GM18951 (cell line): Measurements from ENCODE around the gene PDK4.

Experiments used
- POLR2A ChIP-seq: IDR thresholded peaks from 4 replicates; pipeline ENCODE4 v1.6.1; 2011; ENCODE audit warnings: mild to moderate bottlenecking; ENCODE audit not compliant: insufficient read length, insufficient read depth; ENCODE audit errors: extremely low read depth
- in situ Hi-C: fragments of 300-500 bp; cut with MboI; formaldehyde crosslinking; loops from one replicate; pipeline ENCODE4 v1.12.0; 2022; ENCODE audit warnings: low sequenced_read_pairs, mixed read lengths, inconsistent platforms; ENCODE audit not compliant: unreplicated experiment

The PDK4 gene

GRCh38 chr7:95545673-95546072 is 50.6 kb downstream of the PDK4 start:
- in situ Hi-C loops: no loop called here
- no peak for TF ChIP-seq POLR2A

- in situ Hi-C loops: no loop called here
- TF ChIP-seq POLR2A: no peak
These were observed 51.2 kb downstream of the PDK4 start for GRCh38 chr7:95545007-95545615.

- in situ Hi-C loops: no loop called here
- no peak for TF ChIP-seq POLR2A
These were observed 52.1 kb downstream of the PDK4 start for GRCh38 chr7:95544171-95544570.

GRCh38 chr7:95543312-95543711 is 53.0 kb downstream of the PDK4 start:
- in situ Hi-C loops: no loop called here
- TF ChIP-seq POLR2A: no peak

GRCh38 chr7:95540366-95540765 is 56.0 kb downstream of the PDK4 start:
- in situ Hi-C loops: no loop called here
- TF ChIP-seq POLR2A: no peak

- in situ Hi-C loops: no loop called here
- TF ChIP-seq POLR2A: no peak
These were observed 56.9 kb downstream of the PDK4 start for GRCh38 chr7:95539426-95539825.

- no peak for TF ChIP-seq POLR2A
- in situ Hi-C loops: no loop called here
These were observed 58.8 kb downstream of the PDK4 start for GRCh38 chr7:95537468-95537867.

- TF ChIP-seq POLR2A: no peak
- in situ Hi-C loops: no loop called here
These were observed 59.5 kb downstream of the PDK4 start for GRCh38 chr7:95536656-95537311.

GRCh38 chr7:95535662-95536061 is 60.7 kb downstream of the PDK4 start:
- in situ Hi-C loops: no loop called here
- TF ChIP-seq POLR2A: no peak

GRCh38 chr7:95534796-95535195 is 61.5 kb downstream of the PDK4 start:
- TF ChIP-seq POLR2A: no peak
- in situ Hi-C loops: no loop called here
